Activated T-helper 9 cell treated with anti-CD3 and anti-CD28 coated beads, Interleukin-2, amount 50 U/mL, for 16 hours (primary cell): ENCODE measurements around the gene TMEM209.
"Not testable (repeated sequence)": the region's sequence is repeated elsewhere in the genome, so short reads cannot be mapped to it uniquely, and the experiment has no call there.

Experiments used
- DNase-seq: peaks from one replicate; pipeline ENCODE4 v3.0.0-alpha.2; 2020; ENCODE audit warnings: low read depth

TMEM209 gene

GRCh38 chr7:130218806-130219620 lies 13.8 kb upstream of the TMEM209 start:
- DNase-seq = no peak

- DNase-seq = no peak
Measured at GRCh38 chr7:130216750-130217149, 11.5 kb upstream of the TMEM209 start.

GRCh38 chr7:130216025-130216424 lies 10.8 kb upstream of the TMEM209 start:
- DNase-seq = no peak

- DNase-seq = no peak
Measured at GRCh38 chr7:130213828-130214227, 8.6 kb upstream of the TMEM209 start.

- DNase-seq = no peak
Measured at GRCh38 chr7:130210181-130210935, 5.2 kb upstream of the TMEM209 start.

GRCh38 chr7:130208516-130208915 lies 3.3 kb upstream of the TMEM209 start:
- DNase-seq = no peak

GRCh38 chr7:130207642-130208041 lies 2.4 kb upstream of the TMEM209 start, which contains the start of gene SSMEM1:
Gene SSMEM1 (plus strand): TSS chr7:130207860. CDS start chr7:130207911, 51 bp downstream.
- DNase-seq = no peak

- no peak for DNase-seq
Measured at GRCh38 chr7:130207033-130207432, 1.8 kb upstream of the TMEM209 start.

- DNase-seq = no peak
Measured at GRCh38 chr7:130201796-130202195, 3.4 kb downstream of the TMEM209 start.

- DNase-seq = no peak
Measured at GRCh38 chr7:130197094-130197493, 8.1 kb downstream of the TMEM209 start.

- DNase-seq = no peak
Measured at GRCh38 chr7:130196476-130196875, 8.7 kb downstream of the TMEM209 start.

- DNase-seq = no peak
Measured at GRCh38 chr7:130195396-130195795, 9.8 kb downstream of the TMEM209 start.

- no peak for DNase-seq
Measured at GRCh38 chr7:130191791-130192190, 13.4 kb downstream of the TMEM209 start.

GRCh38 chr7:130189343-130189742 lies 15.9 kb downstream of the TMEM209 start:
- no peak for DNase-seq

- no peak for DNase-seq
Measured at GRCh38 chr7:130187360-130187759, 17.8 kb downstream of the TMEM209 start.

- DNase-seq = not testable (repeated sequence)
Measured at GRCh38 chr7:130184349-130184748, 20.9 kb downstream of the TMEM209 start.

GRCh38 chr7:130182990-130183389 lies 22.2 kb downstream of the TMEM209 start:
- DNase-seq = no peak

GRCh38 chr7:130181263-130181605 lies 24.0 kb downstream of the TMEM209 start:
- DNase-seq = no peak

- no peak for DNase-seq
Measured at GRCh38 chr7:130180571-130181262, 24.5 kb downstream of the TMEM209 start.

- no peak for DNase-seq
Measured at GRCh38 chr7:130179631-130180030, 25.6 kb downstream of the TMEM209 start.

- DNase-seq = no peak
Measured at GRCh38 chr7:130178251-130178650, 27.0 kb downstream of the TMEM209 start.

GRCh38 chr7:130174237-130174959 lies 30.8 kb downstream of the TMEM209 start:
- DNase-seq = no peak
